ENCODE results near the gene CFAP299. TPM values are rescaled to one million over a fixed set of nuclear protein-coding genes. Genes with fewer than 3 reads are reported as not detected.

Gene CFAP299
- total RNA-seq, 2 donors from 2014 or later, result 0.17 TPM; not detected in 1

DNA sequence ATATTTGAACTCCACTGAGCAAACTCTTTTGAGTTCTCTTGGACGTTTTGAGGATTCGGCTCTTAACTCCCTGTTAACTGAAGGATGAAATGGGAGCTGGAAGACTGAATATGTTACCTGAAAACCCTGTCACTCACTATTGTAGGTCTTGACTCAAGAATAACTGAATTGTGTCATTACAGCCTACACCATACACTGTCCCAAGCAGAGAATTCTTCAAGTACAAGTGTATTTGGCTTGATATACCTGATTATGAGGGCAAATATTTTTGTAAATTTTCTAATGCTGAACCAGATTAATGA is 276.1 kb downstream of the CFAP299 start:
- no peak for DNase-seq (ENCODE audit: low spot score)
- H3K9me3 ChIP-seq, result no peaks in the 10 kb centered on the region
- no peaks in the 10 kb centered on the region for H3K36me3 ChIP-seq
- no peak overlapping the region for H3K4me3 ChIP-seq
- TF ChIP-seq POLR2AphosphoS5 (IDR thresholded peaks at IDR 0.05), result no peak
- 47% methylated on average over 2 of the region's 2 CpGs for WGBS
- H3K4me1 ChIP-seq (replicated peaks), result no peaks in the 10 kb centered on the region
- H3K27me3 ChIP-seq (replicated peaks; ENCODE audit: insufficient read depth), result no peaks in the 10 kb centered on the region
- H3K27ac ChIP-seq, result no peak overlapping the region
- intact Hi-C loops (cut with DNase I), result no loop called here

DNA sequence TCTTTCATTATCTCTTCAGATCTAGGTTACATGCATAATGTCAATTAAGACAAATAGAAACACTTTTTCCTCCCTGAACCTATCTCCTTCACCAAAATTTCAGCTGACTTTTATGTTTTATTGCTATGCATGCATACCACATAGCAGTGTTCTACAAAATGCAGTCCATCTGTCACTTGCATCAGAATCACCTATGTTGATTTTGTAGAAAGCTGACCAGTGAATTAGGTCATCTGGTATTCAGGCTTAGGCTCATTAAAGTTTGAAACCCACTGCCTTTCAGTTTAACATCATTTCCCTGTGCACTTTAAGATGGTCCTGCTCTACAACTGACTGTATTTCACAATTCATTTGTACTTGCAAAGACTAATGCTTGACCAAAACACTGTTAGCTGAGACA is 277.9 kb downstream of the CFAP299 start:
- DNase-seq (ENCODE audit: low spot score), result no peak
- Histone ChIP-seq H3K9me3 (no peaks in the 10 kb centered on the region), H3K27me3 (replicated peaks; ENCODE audit: insufficient read depth) (no peaks in the 10 kb centered on the region), H3K27ac (no peak overlapping the region), H3K36me3 (no peaks in the 10 kb centered on the region), H3K4me1 (replicated peaks) (no peaks in the 10 kb centered on the region), H3K4me3 (no peak overlapping the region)
- no peak for TF ChIP-seq POLR2A (IDR thresholded peaks at IDR 0.05)
- TF ChIP-seq, protein P1, sequence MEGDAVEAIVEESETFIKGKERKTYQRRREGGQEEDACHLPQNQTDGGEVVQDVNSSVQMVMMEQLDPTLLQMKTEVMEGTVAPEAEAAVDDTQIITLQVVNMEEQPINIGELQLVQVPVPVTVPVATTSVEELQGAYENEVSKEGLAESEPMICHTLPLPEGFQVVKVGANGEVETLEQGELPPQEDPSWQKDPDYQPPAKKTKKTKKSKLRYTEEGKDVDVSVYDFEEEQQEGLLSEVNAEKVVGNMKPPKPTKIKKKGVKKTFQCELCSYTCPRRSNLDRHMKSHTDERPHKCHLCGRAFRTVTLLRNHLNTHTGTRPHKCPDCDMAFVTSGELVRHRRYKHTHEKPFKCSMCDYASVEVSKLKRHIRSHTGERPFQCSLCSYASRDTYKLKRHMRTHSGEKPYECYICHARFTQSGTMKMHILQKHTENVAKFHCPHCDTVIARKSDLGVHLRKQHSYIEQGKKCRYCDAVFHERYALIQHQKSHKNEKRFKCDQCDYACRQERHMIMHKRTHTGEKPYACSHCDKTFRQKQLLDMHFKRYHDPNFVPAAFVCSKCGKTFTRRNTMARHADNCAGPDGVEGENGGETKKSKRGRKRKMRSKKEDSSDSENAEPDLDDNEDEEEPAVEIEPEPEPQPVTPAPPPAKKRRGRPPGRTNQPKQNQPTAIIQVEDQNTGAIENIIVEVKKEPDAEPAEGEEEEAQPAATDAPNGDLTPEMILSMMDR (IDR thresholded peaks at IDR 0.05), result no peak
- no peak for TF ChIP-seq POLR2AphosphoS5 (IDR thresholded peaks at IDR 0.05)
- intact Hi-C loops (cut with DNase I), result no loop called here

DNA sequence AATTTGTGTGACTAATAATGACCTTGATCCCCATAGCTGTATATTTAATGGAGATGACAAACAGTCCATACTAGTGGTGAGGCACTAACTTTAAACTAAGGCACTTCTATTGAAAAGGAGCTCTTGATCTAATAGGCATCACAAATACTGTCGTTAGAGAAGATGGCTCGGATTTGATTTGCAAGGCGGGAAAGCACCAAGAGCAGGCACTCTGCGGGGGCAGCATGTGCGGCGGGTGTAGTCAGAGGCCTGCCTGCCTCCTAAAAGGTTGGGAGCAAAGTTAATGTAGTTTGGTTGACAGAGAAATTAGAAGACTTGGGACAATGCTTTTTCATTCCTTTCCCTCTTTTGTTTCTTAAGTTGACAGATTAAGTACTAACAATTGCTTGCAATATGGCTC is 278.8 kb downstream of the CFAP299 start:
- TF ChIP-seq POLR2A (IDR thresholded peaks at IDR 0.05), result no peak
- TF ChIP-seq, protein P1 (IDR thresholded peaks at IDR 0.05), result no peak
- TF ChIP-seq POLR2AphosphoS5 (IDR thresholded peaks at IDR 0.05), result no peak
- no peaks in the 10 kb centered on the region for H3K9me3 ChIP-seq
- H3K36me3 ChIP-seq, result no peaks in the 10 kb centered on the region
- H3K4me3 ChIP-seq, result no peak overlapping the region
- WGBS, result 86% methylated on average over 6 of the region's 6 CpGs
- H3K27me3 ChIP-seq (replicated peaks; ENCODE audit: insufficient read depth), result no peaks in the 10 kb centered on the region
- intact Hi-C loops (cut with DNase I), result no loop called here
- DNase-seq (ENCODE audit: low spot score), result no peak
- no peaks in the 10 kb centered on the region for H3K4me1 ChIP-seq (replicated peaks)
- no peak overlapping the region for H3K27ac ChIP-seq

DNA sequence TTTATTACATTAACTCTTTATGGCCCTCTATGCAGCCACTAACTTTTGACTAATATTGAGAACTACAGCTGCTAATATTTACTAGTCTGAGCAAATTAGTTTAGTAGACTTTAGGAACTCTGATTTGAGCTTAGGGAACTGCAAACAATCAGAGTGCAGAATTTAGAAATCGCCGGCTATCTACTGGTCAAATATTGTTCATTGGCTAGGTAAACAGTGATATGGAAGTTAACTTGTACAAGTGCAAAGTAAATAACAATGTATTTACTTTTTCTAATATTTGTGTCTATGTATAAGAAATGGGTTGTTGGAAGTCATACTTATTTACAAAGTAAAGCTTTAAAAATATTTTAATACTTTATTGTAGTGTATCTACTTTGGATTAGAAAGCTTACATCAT is 279.6 kb downstream of the CFAP299 start:
- Histone ChIP-seq H3K27ac (no peak overlapping the region), H3K9me3 (no peaks in the 10 kb centered on the region), H3K4me1 (replicated peaks) (no peaks in the 10 kb centered on the region), H3K36me3 (no peaks in the 10 kb centered on the region), H3K4me3 (no peak overlapping the region), H3K27me3 (replicated peaks; ENCODE audit: insufficient read depth) (no peaks in the 10 kb centered on the region)
- DNase-seq (ENCODE audit: low spot score), result no peak
- intact Hi-C loops (cut with DNase I), result no loop called here
- 41% methylated on average over 2 of the region's 2 CpGs for WGBS
- TF ChIP-seq, protein P1 (IDR thresholded peaks at IDR 0.05), result no peak
- TF ChIP-seq POLR2A (IDR thresholded peaks at IDR 0.05) (no peak), POLR2AphosphoS5 (IDR thresholded peaks at IDR 0.05) (no peak)

DNA sequence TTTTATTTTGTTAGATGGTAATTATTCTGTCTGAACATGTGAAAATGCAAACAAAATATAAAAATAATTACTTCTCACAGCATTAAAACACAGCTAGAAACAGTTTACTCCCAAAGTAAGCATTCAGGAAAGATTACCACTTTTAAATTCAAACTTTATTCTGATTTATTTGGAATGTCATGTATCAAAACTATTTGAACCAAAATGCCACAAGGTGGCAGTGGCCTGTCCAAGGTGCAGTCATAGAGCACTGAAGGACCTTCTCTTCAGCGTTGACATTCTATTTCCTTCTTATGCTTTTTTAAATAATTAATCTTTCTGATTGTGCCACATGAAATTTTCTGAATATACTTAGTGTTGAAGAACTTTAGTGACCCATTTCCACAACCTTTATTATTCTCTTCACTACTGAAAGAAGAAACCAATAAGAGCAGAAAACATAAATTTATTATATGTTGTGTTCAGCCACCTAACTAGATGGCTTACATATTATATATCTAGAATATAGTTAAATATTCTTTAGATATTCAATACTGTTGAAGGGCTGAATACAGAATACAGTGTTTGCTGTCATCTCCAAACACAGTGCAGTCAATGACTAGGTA is 283.6 kb downstream of the CFAP299 start:
- intact Hi-C loops (cut with DNase I), result no loop called here
- WGBS, result 43% methylated on average over 1 of the region's 1 CpG

More for the DNA sequence above, 283.6 kb downstream of the CFAP299 start:
- TF ChIP-seq, protein P1 (IDR thresholded peaks at IDR 0.05), result peak in 3 of 4 experiments; percentile 15 to 20 (median 17)
- no peak for TF ChIP-seq POLR2A (IDR thresholded peaks at IDR 0.05)
- no peak for TF ChIP-seq POLR2AphosphoS5 (IDR thresholded peaks at IDR 0.05)
- DNase-seq (ENCODE audit: low spot score), result no peak
- Histone ChIP-seq H3K36me3 (no peaks in the 10 kb centered on the region), H3K27ac (no peak overlapping the region), H3K27me3 (replicated peaks; ENCODE audit: insufficient read depth) (no peaks in the 10 kb centered on the region), H3K4me3 (no peak overlapping the region), H3K9me3 (no peaks in the 10 kb centered on the region), H3K4me1 (replicated peaks) (no peaks in the 10 kb centered on the region)
